Ovary (tissue), 3 donors: ENCODE data around the gene IGFBP2.

ENCODE experiments used
- EP300 ChIP-seq: sonication (generic); formaldehyde crosslinking; IDR thresholded peaks from one replicate; pipeline ENCODE4 v1.6.1; 2017; ENCODE audit warnings: antibody characterized with exemption
- POLR2A ChIP-seq: fragments of 450-650 bp; IDR thresholded peaks from one replicate; pipeline ENCODE4 v1.6.1; 2017; ENCODE audit warnings: antibody characterized with exemption, mild to moderate bottlenecking, moderate library complexity
- TF ChIP-seq, protein P1 (sequence below), 3 donors: fragments of 450-650 bp in 2 of 3; fragments of 200-600 bp in 1 of 3; IDR thresholded peaks; one replicate each; pipeline versions ENCODE4 v1.5.1 to v1.8.0; 2016 to 2022; ENCODE audit warnings: antibody characterized with exemption in 3 of 3, mild to moderate bottlenecking in 1 of 3
- donor health status: DM: no; HTN: no; CAD: no.

DNA sequence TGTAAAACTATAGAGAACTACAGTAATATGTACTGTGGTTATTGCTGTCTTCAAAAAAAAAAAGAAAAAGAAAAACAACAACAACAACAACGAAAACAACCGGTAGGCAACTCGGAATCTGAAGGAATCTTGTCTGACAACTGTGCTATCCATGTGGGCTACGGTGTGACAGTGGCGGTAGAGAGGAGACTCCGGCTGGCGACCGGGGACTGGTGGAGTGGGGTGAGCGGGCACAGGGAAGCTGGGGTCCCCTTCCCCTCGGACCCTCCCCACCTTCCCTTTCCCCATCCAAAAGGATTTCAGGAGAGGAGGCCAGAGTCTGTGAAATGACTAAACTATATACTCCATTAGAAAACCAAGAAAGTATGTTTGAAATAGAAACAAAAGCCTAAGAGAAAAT, 39.2 kb downstream of the IGFBP2 start:
- TF ChIP-seq, protein P1, sequence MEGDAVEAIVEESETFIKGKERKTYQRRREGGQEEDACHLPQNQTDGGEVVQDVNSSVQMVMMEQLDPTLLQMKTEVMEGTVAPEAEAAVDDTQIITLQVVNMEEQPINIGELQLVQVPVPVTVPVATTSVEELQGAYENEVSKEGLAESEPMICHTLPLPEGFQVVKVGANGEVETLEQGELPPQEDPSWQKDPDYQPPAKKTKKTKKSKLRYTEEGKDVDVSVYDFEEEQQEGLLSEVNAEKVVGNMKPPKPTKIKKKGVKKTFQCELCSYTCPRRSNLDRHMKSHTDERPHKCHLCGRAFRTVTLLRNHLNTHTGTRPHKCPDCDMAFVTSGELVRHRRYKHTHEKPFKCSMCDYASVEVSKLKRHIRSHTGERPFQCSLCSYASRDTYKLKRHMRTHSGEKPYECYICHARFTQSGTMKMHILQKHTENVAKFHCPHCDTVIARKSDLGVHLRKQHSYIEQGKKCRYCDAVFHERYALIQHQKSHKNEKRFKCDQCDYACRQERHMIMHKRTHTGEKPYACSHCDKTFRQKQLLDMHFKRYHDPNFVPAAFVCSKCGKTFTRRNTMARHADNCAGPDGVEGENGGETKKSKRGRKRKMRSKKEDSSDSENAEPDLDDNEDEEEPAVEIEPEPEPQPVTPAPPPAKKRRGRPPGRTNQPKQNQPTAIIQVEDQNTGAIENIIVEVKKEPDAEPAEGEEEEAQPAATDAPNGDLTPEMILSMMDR (IDR thresholded peaks at IDR 0.05) = no peak
- TF ChIP-seq POLR2A (no peak), EP300 (no peak)
